ENCODE results near the gene CMAS.

DNA sequence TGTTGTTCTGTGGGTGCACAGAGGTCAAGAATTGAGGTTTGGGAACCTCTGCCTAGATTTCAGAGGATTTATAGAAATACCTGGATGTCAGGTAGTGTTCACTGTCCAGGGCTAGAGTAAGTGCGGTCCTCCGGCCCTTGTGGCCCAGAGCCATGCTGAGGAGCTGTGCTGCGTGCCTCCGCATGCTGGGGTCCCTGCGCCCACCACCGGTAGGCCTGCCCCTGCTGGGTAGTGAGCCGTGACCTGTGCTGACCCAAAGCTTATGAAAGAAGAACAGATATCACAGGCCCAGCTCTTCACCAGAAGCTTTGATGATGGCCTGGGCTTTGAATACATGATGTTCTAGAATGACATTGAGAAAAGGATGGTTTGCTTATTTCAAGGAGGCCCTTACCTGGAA, 37.8 kb upstream of the CMAS start:
- TF ChIP-seq, protein P1, sequence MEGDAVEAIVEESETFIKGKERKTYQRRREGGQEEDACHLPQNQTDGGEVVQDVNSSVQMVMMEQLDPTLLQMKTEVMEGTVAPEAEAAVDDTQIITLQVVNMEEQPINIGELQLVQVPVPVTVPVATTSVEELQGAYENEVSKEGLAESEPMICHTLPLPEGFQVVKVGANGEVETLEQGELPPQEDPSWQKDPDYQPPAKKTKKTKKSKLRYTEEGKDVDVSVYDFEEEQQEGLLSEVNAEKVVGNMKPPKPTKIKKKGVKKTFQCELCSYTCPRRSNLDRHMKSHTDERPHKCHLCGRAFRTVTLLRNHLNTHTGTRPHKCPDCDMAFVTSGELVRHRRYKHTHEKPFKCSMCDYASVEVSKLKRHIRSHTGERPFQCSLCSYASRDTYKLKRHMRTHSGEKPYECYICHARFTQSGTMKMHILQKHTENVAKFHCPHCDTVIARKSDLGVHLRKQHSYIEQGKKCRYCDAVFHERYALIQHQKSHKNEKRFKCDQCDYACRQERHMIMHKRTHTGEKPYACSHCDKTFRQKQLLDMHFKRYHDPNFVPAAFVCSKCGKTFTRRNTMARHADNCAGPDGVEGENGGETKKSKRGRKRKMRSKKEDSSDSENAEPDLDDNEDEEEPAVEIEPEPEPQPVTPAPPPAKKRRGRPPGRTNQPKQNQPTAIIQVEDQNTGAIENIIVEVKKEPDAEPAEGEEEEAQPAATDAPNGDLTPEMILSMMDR (IDR thresholded peaks at IDR 0.05), result no peak
- TF ChIP-seq POLR2A (IDR thresholded peaks at IDR 0.05), result no peak
